AG09319 (cell line): ENCODE results near the gene PLS3.

Source experiments
- DNase-seq: peaks from one replicate; pipeline ENCODE4 v3.0.0-alpha.2; 2010; ENCODE audit warnings: low read depth; ENCODE audit errors: extremely low read depth
- TF ChIP-seq, protein P1 (sequence below): IDR thresholded peaks from 2 replicates; pipeline ENCODE4 v1.5.1; 2011; ENCODE audit warnings: low read depth, mild to moderate bottlenecking, inconsistent platforms, low read length, moderate library complexity

PLS3 gene, protein sequence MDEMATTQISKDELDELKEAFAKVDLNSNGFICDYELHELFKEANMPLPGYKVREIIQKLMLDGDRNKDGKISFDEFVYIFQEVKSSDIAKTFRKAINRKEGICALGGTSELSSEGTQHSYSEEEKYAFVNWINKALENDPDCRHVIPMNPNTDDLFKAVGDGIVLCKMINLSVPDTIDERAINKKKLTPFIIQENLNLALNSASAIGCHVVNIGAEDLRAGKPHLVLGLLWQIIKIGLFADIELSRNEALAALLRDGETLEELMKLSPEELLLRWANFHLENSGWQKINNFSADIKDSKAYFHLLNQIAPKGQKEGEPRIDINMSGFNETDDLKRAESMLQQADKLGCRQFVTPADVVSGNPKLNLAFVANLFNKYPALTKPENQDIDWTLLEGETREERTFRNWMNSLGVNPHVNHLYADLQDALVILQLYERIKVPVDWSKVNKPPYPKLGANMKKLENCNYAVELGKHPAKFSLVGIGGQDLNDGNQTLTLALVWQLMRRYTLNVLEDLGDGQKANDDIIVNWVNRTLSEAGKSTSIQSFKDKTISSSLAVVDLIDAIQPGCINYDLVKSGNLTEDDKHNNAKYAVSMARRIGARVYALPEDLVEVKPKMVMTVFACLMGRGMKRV

DNA sequence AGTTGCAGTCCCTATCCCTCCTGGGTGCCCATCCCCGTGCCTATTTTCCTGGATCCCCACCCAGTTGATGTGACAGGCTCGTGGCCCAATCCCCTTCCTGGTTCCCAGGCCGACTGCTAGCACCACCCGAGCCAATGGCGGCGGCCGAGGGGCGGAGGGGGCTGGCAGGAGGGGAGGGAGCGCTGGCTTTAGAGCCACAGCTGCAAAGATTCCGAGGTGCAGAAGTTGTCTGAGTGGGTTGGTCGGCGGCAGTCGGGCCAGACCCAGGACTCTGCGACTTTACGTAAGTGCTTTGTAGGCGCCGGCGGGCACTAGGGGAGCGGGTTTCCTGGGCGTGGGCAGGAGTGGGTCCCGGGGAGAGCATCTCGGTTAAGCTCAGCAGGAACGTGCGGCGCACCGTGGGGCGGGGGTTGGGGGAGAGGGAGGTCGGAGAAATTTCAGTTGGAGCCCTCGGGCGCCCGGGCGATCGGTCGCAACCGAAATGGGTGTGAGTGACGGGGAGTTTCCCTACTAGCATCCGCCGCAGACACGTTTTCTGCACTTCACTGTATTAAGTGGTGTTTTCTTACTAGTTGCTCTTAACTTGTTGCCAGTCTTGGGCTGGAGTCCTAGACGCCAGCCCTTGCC, at the start of gene PLS3:
TSS of gene PLS3 (plus strand) at position 197 of the 627 bp plus-strand sequence. CDS start 49,077 bp downstream, outside the sequence.
- peak; percentile 68 for DNase-seq
- TF ChIP-seq, protein P1, sequence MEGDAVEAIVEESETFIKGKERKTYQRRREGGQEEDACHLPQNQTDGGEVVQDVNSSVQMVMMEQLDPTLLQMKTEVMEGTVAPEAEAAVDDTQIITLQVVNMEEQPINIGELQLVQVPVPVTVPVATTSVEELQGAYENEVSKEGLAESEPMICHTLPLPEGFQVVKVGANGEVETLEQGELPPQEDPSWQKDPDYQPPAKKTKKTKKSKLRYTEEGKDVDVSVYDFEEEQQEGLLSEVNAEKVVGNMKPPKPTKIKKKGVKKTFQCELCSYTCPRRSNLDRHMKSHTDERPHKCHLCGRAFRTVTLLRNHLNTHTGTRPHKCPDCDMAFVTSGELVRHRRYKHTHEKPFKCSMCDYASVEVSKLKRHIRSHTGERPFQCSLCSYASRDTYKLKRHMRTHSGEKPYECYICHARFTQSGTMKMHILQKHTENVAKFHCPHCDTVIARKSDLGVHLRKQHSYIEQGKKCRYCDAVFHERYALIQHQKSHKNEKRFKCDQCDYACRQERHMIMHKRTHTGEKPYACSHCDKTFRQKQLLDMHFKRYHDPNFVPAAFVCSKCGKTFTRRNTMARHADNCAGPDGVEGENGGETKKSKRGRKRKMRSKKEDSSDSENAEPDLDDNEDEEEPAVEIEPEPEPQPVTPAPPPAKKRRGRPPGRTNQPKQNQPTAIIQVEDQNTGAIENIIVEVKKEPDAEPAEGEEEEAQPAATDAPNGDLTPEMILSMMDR: no peak

DNA sequence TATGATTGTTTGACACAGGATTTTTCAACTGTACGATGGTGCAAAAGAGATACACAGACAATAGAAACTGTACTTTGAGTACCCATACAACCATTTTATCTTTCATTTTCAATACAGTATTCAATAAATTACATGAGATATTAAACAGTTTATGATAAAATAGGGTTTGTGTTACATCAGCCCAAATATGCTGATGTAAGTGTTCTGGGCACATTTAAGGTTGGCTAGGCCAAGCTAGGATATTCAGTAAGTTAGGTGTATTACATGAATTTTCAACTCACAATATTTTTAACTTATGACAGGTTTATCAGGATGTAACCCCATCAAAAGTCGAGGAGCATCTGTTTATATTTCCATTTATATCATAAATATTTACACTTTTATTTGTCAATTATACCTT, 42.9 kb upstream of the PLS3 start:
- TF ChIP-seq, protein P1: no peak
- no peak for DNase-seq

DNA sequence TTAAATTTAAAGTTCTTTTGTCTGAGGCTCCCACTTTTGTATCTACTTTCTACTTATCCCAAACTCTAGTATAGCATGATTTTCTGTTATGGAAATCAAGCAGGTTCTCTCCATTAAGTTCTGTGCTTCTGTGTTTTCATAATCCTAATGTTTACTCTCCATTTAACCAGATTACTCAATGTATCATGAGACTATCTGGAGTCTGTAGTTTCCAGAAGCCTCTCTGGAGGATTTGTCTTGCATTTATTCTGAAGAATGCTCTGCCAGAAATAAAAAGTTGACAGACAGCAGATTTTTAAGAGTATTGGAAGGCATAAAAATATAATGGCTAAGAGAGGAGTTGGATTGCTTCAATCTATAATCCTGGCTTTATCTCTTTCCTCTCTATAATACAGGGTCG, 39.2 kb upstream of the PLS3 start:
- TF ChIP-seq, protein P1: no peak
- no peak for DNase-seq

DNA sequence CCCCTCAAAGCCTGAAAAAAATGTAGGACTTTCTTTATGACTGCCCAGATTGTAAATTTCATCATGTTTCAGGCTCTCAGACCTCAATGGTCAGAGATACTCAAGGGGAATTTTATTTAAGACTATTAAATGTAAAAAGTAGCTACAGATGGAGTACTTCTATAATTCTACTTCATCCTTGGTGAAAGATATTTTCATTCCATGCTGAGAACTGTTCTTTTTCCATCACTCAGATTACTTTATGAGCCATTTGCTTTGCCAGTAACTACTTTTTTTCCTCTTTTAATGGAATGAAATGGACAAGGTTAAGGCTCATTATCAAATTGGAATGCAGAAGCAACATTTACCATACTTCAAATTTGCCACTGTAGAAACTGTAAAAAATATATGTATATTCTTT, 38.0 kb upstream of the PLS3 start:
- TF ChIP-seq, protein P1: no peak
- no peak for DNase-seq

DNA sequence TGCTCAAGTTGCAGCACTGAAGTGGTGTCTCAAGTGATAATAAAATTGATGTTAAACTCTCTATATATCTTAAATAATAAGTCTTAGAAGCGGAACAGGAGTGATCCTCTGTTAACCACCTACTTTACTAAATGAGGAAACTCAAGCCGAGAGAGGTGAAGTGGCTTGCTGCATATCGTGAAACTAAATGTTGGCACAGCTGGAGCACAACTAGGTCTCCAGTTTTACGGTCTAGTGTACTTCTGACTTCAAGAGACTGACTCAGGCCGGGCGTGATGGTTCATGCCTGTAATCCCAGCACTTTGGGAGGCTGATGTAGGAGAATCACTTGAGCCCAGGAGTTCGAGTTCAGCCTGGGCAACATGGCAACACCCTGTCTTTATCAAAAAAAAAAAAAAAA, 35.5 kb upstream of the PLS3 start:
- TF ChIP-seq, protein P1: no peak
- no peak for DNase-seq

DNA sequence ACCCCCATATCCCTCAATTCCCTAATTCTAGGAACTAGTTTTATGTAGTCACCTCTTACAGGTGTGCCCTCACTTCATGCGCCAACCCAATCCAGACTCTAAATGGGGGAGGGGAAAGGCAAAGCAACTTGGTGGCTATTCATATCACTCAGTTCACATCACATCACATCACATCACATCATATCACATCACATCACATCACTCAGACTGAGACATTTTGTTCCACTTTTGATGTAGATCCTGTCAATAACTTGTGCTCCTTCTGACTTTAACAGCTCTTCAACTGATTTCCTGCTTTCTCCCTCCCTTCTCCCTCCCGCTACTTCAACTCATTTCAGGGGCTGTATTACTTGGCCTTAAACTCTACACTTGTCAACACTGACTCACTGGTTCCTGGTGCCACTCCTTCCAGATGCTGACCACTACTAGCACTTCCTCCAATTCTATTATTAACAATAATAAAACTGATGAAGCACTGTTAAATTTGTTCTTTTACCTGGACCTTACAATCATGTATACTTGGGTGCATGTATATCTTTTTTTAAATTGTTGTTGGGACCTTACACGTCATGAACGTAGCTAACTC, 29.1 kb upstream of the PLS3 start:
- no peak for DNase-seq
- TF ChIP-seq, protein P1: no peak

DNA sequence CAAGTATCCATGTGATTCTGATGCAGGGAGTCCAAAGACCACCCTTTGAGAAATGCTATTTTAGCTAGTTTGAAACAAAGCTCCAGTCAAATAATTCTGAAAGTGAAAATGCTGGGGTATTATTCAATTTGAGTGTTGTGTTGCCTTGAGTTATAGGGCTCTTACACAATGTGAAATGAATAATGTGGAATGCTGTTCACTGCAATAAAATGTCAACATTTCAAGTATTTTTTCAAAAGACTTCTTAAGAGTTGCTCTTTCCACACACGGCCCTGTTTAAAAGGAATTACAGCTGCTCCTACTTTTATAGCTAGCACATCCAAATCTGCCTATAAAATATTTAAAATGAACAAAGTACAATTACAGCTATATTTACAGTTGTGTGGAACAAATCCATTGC, 27.5 kb upstream of the PLS3 start:
- TF ChIP-seq, protein P1: no peak
- peak; percentile 11 for DNase-seq
